Lower leg skin (tissue), 4 donors: ENCODE measurements around the gene PLCB1. TPM values are rescaled to one million over a fixed set of nuclear protein-coding genes. Genes with fewer than 3 reads are reported as not detected.

Experiments used
- DNase-seq, 2 donors: peaks; one replicate each; pipeline ENCODE4 v3.0.0-alpha.2; 2019; ENCODE audit warnings: low spot score in 2 of 2
- H3K4me3 ChIP-seq: fragments of 200-600 bp; sonication (generic); 2 replicates; pipeline ENCODE4 v1.5.1; 2017; ENCODE audit warnings: mild to moderate bottlenecking, low read depth; ENCODE audit not compliant: poor library complexity, severe bottlenecking
- CTCF ChIP-seq, 3 donors: fragments of 450-650 bp; IDR thresholded peaks; one replicate each; pipeline ENCODE4 v1.5.1; 2016; ENCODE audit warnings: antibody characterized with exemption in 3 of 3, mild to moderate bottlenecking in 3 of 3, moderate library complexity in 2 of 3
- POLR2A ChIP-seq, 2 donors: fragments of 450-650 bp; IDR thresholded peaks; one replicate each; pipeline ENCODE4 v1.6.1; 2016 to 2017; ENCODE audit warnings: antibody characterized with exemption in 2 of 2, mild to moderate bottlenecking in 1 of 2, moderate library complexity in 1 of 2
- WGBS, 2 donors: methylation state at CpG; one replicate each; pipeline ENCODE4 v1.1.5; 2018; 5-methylcytosine and 5-hydroxymethylcytosine counted together
- intact Hi-C: fragments of 100-400 bp; cut with DNase I; formaldehyde crosslinking; loops from one replicate; pipeline ENCODE4 v1.15.0; 2023; ENCODE audit warnings: low total_unique reads
- total RNA-seq, 4 donors: library from RNA; depleted of rRNA; stranded (reverse); fragments of >200 nt; gene quantifications; one replicate each; pipeline ENCODE4 v1.1.0, GENCODE V29; 2016

Gene PLCB1
- total RNA-seq, 4 donors from 2014 or later = 4.1 to 16.2 (median 9.1) TPM

- H3K4me3 ChIP-seq = no peak overlapping the region
- intact Hi-C loops = no loop called here
- no peak for DNase-seq
- WGBS, 2 donors = 75 to 78% methylated on average over 13 of the region's 13 CpGs
- peak in 1 of 3 donors; percentile 83 for TF ChIP-seq CTCF (IDR thresholded peaks at IDR 0.05)
- no peak for TF ChIP-seq POLR2A (IDR thresholded peaks at IDR 0.05)
Observed at GRCh38 chr20:8144282-8145245, 12.5 kb downstream of the PLCB1 start.

GRCh38 chr20:8145246-8146168, 13.4 kb downstream of the PLCB1 start:
- intact Hi-C loops = no loop called here

GRCh38 chr20:8147476-8147875, 15.4 kb downstream of the PLCB1 start:
- DNase-seq = no peak
- intact Hi-C loops = no loop called here
- WGBS, 2 donors = 74 to 79% methylated on average over 3 of the region's 3 CpGs
- no peak overlapping the region for H3K4me3 ChIP-seq
- TF ChIP-seq CTCF (IDR thresholded peaks at IDR 0.05) = no peak
- TF ChIP-seq POLR2A (IDR thresholded peaks at IDR 0.05) = no peak

More at GRCh38 chr20:8145246-8146168, 13.4 kb downstream of the PLCB1 start:
- DNase-seq = no peak
- H3K4me3 ChIP-seq = no peak overlapping the region
- WGBS, 2 donors = 86 to 89% methylated on average over 8 of the region's 8 CpGs
- no peak for TF ChIP-seq CTCF (IDR thresholded peaks at IDR 0.05)
- TF ChIP-seq POLR2A (IDR thresholded peaks at IDR 0.05) = no peak

GRCh38 chr20:8148501-8148900, 16.4 kb downstream of the PLCB1 start:
- no peak for DNase-seq
- intact Hi-C loops = no loop called here
- no peak overlapping the region for H3K4me3 ChIP-seq
- TF ChIP-seq POLR2A (IDR thresholded peaks at IDR 0.05) = no peak
- no peak for TF ChIP-seq CTCF (IDR thresholded peaks at IDR 0.05)

- intact Hi-C loops = no loop called here
- WGBS, 2 donors = 38 to 46% methylated on average over 1 of the region's 1 CpG
- TF ChIP-seq CTCF (IDR thresholded peaks at IDR 0.05) (no peak), POLR2A (IDR thresholded peaks at IDR 0.05) (no peak)
- no peak overlapping the region for H3K4me3 ChIP-seq
- no peak for DNase-seq
Observed at GRCh38 chr20:8150591-8150990, 18.5 kb downstream of the PLCB1 start.
